SJCRH30 (cell line): ENCODE results near the gene PPFIBP1. TPM values are rescaled to one million over a fixed set of nuclear protein-coding genes. Genes with fewer than 3 reads are reported as not detected.

Experiments used
- DNase-seq, 2 experiments: peaks; one replicate each; pipeline ENCODE4 v3.0.0-alpha.2; 2015 to 2020
- H3K27ac ChIP-seq: fragments of 250-450 bp; sonication (Bioruptor Pico); 2 replicates; pipeline ENCODE4 v1.5.1; 2020; ENCODE audit warnings: mild to moderate bottlenecking, moderate library complexity
- H3K27me3 ChIP-seq: fragments of 250-450 bp; sonication (Bioruptor Pico); 2 replicates; pipeline ENCODE4 v1.5.1; 2020; ENCODE audit warnings: mild to moderate bottlenecking, moderate library complexity
- H3K36me3 ChIP-seq: fragments of 250-450 bp; sonication (Bioruptor Pico); 2 replicates; pipeline ENCODE4 v1.5.1; 2020; ENCODE audit warnings: mild to moderate bottlenecking, moderate library complexity
- H3K4me1 ChIP-seq: fragments of 250-450 bp; sonication (Bioruptor Pico); 2 replicates; pipeline ENCODE4 v1.5.1; 2020; ENCODE audit warnings: mild to moderate bottlenecking, moderate library complexity
- H3K4me3 ChIP-seq: fragments of 250-450 bp; sonication (Bioruptor Pico); 2 replicates; pipeline ENCODE4 v1.5.1; 2020; ENCODE audit warnings: mild to moderate bottlenecking, moderate library complexity
- H3K9me3 ChIP-seq: fragments of 250-450 bp; sonication (Bioruptor Pico); replicated peaks from 2 replicates; pipeline ENCODE4 v1.5.1; 2020; ENCODE audit warnings: mild to moderate bottlenecking, moderate library complexity
- total RNA-seq: library from RNA; depleted of rRNA; stranded (reverse); fragments of >200 nt; shearing (Covaris generic); gene quantifications from 2 replicates; pipeline ENCODE4 v1.2.3, GENCODE V29; 2014

The PPFIBP1 gene
- total RNA-seq, 1 experiment from 2014 or later: 53.5 TPM

DNA sequence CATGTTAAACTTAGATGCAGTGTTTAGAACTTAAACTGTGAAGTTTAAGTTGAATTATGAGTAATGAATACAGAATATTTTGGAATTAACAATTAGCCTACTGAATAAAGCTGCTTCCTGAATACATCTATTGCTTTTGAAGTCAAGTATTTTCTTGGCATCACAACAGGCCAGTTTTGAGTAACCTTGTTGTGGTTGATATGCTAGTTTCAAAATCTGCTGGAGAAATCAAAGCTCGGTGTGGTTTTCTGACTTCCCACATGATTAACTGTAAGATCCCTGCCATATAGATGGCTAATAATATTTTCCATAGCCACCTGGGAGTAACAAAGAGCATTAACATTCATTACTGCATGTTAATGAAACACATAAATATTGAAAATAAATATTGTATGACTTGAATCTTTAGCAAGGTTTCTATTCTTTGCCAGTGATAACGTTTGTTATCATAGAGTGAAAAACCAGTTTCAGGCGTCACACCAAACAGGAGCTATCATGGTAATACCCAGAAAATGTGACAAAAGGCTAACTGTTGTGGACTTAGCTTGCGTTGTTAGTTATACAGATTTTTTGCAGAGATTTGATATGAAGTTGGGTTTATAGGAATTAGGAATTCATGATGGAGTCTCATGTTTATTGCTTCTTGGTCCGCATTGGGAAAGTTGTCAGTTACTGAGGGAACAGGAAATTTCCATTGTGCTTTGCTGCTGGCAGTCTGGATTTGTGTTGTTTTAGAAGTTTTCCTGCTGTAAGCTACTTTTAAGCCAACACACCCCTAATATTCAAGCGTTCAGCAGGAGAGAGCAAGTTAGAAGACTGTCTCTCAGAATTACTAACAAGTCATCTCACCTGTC lies 32.1 kb downstream of the PPFIBP1 start:
- H3K27me3 ChIP-seq: no peaks in the 10 kb centered on the region
- H3K27ac ChIP-seq: no peak overlapping the region
- no peaks in the 10 kb centered on the region for H3K9me3 ChIP-seq
- no peak overlapping the region for H3K4me3 ChIP-seq
- peaks cover 19% of the 10 kb centered on the region for H3K4me1 ChIP-seq
- no peak for DNase-seq
- no peaks in the 10 kb centered on the region for H3K36me3 ChIP-seq

DNA sequence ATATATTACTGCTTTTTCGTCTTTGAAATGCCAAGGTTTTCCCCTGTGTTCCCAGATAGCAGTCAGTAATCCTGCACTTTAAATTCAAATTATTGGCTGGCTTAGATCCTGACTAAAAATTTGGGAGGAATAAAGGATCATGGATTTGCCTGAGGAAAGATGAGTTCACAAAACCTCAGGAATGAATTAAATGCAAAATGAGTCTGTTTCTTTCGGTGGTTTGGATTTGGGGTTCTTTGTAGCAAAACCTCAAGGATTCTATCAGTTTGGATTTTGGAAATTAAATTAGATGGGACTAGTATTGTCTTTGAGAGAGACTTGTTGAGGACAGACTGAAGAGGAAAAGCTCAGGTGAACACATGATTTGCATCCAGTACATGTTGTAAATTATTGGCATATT lies 36.1 kb downstream of the PPFIBP1 start:
- Histone ChIP-seq H3K27me3 (no peaks in the 10 kb centered on the region), H3K4me1 (peaks cover 12% of the 10 kb centered on the region; the same call in 1 of the 2 replicates), H3K4me3 (no peak overlapping the region), H3K9me3 (0 out of 2 replicates have a peak, but pooled peaks cover 3% of the 10 kb centered on the region), H3K36me3 (no peaks in the 10 kb centered on the region; the same call in 1 of the 2 replicates), H3K27ac (no peak overlapping the region)
- DNase-seq: no peak

DNA sequence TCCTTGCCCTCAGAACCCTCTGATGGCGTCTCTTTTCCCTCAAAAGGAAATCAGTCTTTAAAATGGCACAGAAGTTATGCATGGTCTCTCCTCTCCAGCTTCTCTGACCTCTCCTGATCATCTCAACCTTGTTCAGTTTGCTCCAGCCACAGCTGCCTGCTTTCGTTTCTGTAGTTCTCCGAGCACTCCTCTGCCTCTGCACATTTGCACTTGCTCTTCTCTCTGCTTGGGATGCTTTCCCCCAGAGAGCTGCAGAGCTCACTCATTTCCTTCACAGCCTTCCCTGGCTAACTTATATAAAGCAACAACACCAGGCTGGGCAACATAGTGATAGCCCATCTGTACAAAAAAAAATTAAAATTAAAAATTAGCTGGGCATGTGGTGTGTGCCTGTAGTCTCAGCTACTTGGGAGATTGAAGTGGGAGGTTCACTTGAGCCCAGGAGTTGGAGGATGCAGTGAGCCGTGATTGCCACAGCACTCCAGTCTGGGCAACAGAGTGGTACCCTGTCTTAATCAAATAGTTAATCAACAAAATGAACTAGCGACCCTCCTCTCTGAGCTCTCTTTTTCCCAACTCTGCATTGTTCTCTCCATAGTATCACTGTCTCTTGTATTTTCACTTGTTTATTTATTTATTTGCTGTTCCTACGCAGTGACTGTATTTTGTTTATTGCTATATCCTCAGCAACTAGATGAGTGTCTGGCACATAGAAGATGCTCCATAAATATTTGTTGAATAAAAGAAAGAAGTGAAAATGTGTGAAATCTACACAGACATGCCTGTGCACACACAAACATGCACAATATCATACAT lies 37.7 kb downstream of the PPFIBP1 start:
- H3K4me1 ChIP-seq: 0 out of 2 replicates have a peak, but pooled peaks cover 4% of the 10 kb centered on the region
- no peak for DNase-seq
- H3K9me3 ChIP-seq: 0 out of 2 replicates have a peak, but pooled peaks cover 3% of the 10 kb centered on the region
- no peaks in the 10 kb centered on the region for H3K27me3 ChIP-seq
- no peaks in the 10 kb centered on the region; the same call in 1 of the 2 replicates for H3K36me3 ChIP-seq
- no peak overlapping the region for H3K4me3 ChIP-seq
- H3K27ac ChIP-seq: no peak overlapping the region

- Histone ChIP-seq H3K27ac (no peak overlapping the region), H3K4me3 (no peak overlapping the region)
- DNase-seq: no peak
Measured at GRCh38 chr12:27564612-27565213, 40.7 kb downstream of the PPFIBP1 start.

GRCh38 chr12:27566159-27566558 lies 42.2 kb downstream of the PPFIBP1 start:
- Histone ChIP-seq H3K4me3 (no peak overlapping the region), H3K36me3 (no peaks in the 10 kb centered on the region; the same call in 1 of the 2 replicates), H3K27ac (no peak overlapping the region), H3K9me3 (0 out of 2 replicates have a peak, but pooled peaks cover 3% of the 10 kb centered on the region), H3K4me1 (no peaks in the 10 kb centered on the region), H3K27me3 (no peaks in the 10 kb centered on the region)
- no peak for DNase-seq

More at GRCh38 chr12:27564612-27565213, 40.7 kb downstream of the PPFIBP1 start:
- Histone ChIP-seq H3K36me3 (no peaks in the 10 kb centered on the region; the same call in 1 of the 2 replicates), H3K27me3 (no peaks in the 10 kb centered on the region), H3K4me1 (no peaks in the 10 kb centered on the region), H3K9me3 (0 out of 2 replicates have a peak, but pooled peaks cover 3% of the 10 kb centered on the region)

- no peaks in the 10 kb centered on the region; the same call in 1 of the 2 replicates for H3K36me3 ChIP-seq
- no peak for DNase-seq
- H3K27me3 ChIP-seq: no peaks in the 10 kb centered on the region
- 0 out of 2 replicates have a peak, but pooled peaks cover 3% of the 10 kb centered on the region for H3K9me3 ChIP-seq
- no peaks in the 10 kb centered on the region for H3K4me1 ChIP-seq
- H3K4me3 ChIP-seq: no peak overlapping the region
- no peak overlapping the region for H3K27ac ChIP-seq
Measured at GRCh38 chr12:27566626-27567025, 42.6 kb downstream of the PPFIBP1 start.

GRCh38 chr12:27571463-27571862 lies 47.5 kb downstream of the PPFIBP1 start:
- no peak overlapping the region for H3K27ac ChIP-seq

DNA sequence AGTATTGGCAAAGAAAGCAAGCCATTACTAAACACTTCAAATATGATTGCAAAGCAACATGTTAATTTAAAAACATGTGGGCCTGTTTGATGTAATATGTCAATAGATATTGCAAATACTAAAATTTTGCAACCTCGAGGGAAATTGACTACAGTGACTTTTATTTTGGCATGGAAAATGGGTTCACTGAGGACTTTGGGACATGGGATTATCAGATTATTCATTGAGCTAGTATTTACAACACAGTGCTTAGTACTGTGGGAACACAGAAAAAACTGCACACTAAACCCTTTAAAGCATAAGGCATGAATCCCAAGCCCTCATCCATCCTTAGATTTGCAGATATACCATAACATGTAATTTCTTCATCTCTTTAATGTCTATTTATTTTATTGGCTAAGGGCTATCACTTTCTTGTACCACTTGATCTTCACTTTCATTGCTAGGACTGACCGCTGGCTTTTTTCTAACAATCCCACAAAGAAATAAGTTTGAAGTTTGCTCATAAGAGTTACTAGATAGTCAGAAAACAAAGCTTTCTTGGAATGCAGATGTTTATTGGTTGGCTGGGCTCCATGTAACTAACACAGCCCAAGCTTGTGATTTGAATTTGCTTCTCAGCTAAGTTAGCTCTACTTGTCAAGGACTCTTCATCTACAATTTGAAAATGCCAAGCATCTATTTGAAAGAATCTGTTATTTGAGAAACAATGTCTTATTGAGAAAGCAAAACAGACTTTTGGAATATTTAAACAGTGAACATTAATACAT lies 48.7 kb downstream of the PPFIBP1 start:
- no peak overlapping the region for H3K27ac ChIP-seq
- H3K4me3 ChIP-seq: no peak overlapping the region
- no peaks in the 10 kb centered on the region for H3K27me3 ChIP-seq
- no peak for DNase-seq
- no peaks in the 10 kb centered on the region; the same call in 1 of the 2 replicates for H3K36me3 ChIP-seq
- H3K9me3 ChIP-seq: no peaks in the 10 kb centered on the region
- peaks cover 31% of the 10 kb centered on the region for H3K4me1 ChIP-seq

More at GRCh38 chr12:27571463-27571862, 47.5 kb downstream of the PPFIBP1 start:
- H3K4me3 ChIP-seq: no peak overlapping the region
- peaks cover 26% of the 10 kb centered on the region for H3K4me1 ChIP-seq
- no peaks in the 10 kb centered on the region; the same call in 1 of the 2 replicates for H3K36me3 ChIP-seq
- H3K9me3 ChIP-seq: no peaks in the 10 kb centered on the region
- DNase-seq: no peak
- H3K27me3 ChIP-seq: no peaks in the 10 kb centered on the region

- Histone ChIP-seq H3K4me1 (peaks cover 31% of the 10 kb centered on the region), H3K27me3 (no peaks in the 10 kb centered on the region), H3K36me3 (no peaks in the 10 kb centered on the region; the same call in 1 of the 2 replicates), H3K27ac (no peak overlapping the region), H3K4me3 (no peak overlapping the region), H3K9me3 (no peaks in the 10 kb centered on the region)
- no peak for DNase-seq
Measured at GRCh38 chr12:27573972-27574371, 50.0 kb downstream of the PPFIBP1 start.

DNA sequence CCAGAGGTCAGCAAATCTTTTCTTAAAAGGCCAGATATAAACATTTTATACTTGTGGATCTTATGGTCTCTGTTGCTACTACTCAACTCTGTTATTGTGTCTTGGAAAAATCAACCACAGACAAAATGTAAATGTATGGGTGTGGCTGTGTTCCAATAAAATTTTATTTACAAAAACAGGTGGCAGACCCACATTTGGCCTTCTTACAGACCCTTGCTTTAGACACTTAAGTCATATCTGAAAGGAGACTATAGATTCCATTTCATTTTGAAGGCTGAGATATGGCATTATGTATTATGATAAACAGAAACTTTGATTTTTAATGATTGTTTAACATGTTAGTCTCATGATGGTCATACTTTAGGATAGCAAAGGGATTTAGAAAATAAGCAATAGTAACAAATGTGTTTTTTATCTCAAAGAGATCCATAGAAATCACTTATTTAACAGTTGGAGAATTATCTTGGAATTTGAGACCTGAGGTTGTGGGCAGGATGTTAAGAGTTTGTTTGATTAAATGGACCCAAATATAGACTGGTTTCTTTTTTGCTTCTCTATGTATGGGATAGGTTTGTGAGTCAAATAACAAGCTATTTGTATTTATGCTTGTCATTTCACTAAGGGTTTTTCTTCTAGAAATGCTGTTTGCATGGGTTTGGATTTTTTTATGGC lies 51.2 kb downstream of the PPFIBP1 start:
- peak in 1 of 2 experiments; percentile 50 for DNase-seq
- peaks cover 2% of the 10 kb centered on the region; the same call in 1 of the 2 replicates for H3K36me3 ChIP-seq
- peaks cover 31% of the 10 kb centered on the region for H3K4me1 ChIP-seq

DNA sequence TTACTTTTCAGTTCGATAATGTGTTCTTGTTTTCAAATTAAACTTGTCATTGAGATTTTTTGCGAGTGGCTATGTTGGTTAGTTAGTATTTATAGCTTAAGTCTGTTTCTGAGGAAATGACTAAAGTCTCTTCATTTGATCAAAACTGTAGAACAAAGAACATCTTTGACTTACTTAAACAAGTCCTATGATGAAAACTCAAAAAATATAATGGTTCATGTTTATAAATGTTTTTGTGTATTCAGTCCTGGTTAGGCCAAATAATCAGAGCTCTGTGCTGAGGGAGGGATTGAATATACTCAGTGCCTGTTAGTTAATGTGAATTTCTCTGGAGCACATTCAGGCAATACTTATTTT lies 51.7 kb downstream of the PPFIBP1 start:
- peaks cover 31% of the 10 kb centered on the region for H3K4me1 ChIP-seq
- H3K9me3 ChIP-seq: no peaks in the 10 kb centered on the region
- no peaks in the 10 kb centered on the region for H3K27me3 ChIP-seq
- DNase-seq: no peak
- H3K36me3 ChIP-seq: peaks cover 2% of the 10 kb centered on the region; the same call in 1 of the 2 replicates
- no peak overlapping the region for H3K27ac ChIP-seq
- H3K4me3 ChIP-seq: no peak overlapping the region

More for the DNA sequence above, 51.2 kb downstream of the PPFIBP1 start:
- Histone ChIP-seq H3K27me3 (no peaks in the 10 kb centered on the region), H3K27ac (no peak overlapping the region), H3K9me3 (no peaks in the 10 kb centered on the region), H3K4me3 (no peak overlapping the region)

DNA sequence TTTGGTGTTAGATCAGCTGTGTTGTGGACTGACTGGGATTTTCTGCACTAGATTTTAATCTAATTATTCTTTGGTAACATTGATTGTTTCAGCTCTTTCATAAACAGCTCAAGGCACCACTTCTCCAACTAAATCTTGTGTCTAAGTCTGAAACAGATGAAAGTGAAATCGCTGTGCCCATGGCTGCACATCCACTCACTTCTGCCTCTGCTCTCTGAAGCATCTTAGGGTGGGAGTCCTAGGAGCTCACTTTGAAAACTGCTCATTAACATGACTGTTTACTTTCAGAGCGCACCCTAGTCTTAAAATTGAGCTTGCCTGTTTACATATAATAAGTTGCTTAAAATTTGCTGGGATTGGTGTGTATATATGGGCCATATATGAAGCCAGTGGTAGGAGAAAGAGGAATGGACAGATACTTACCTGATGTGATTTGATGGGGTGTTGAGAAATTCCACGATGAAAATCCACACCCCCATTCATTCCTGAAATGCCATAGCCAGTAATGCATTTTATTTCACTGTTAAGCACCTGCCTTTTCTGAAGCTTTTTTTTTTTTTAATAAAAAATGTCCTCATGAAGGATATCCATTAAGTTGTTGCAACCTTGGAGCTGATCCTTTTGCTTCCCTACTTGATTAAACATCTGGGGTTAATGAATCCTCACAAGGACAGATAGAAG lies 52.8 kb downstream of the PPFIBP1 start:
- peaks cover 31% of the 10 kb centered on the region for H3K4me1 ChIP-seq
- H3K9me3 ChIP-seq: no peaks in the 10 kb centered on the region
- DNase-seq: no peak
- no peak overlapping the region for H3K4me3 ChIP-seq
- H3K36me3 ChIP-seq: peaks cover 2% of the 10 kb centered on the region; the same call in 1 of the 2 replicates
- no peaks in the 10 kb centered on the region for H3K27me3 ChIP-seq
- no peak overlapping the region for H3K27ac ChIP-seq

- Histone ChIP-seq H3K36me3 (0 out of 2 replicates have a peak, but pooled peaks cover 2% of the 10 kb centered on the region), H3K4me1 (peaks cover 31% of the 10 kb centered on the region), H3K27me3 (no peaks in the 10 kb centered on the region), H3K27ac (no peak overlapping the region), H3K4me3 (no peak overlapping the region), H3K9me3 (no peaks in the 10 kb centered on the region)
- no peak for DNase-seq
Measured at GRCh38 chr12:27577688-27578087, 53.7 kb downstream of the PPFIBP1 start.
